ENCODE measurements around the gene OSBPL8.
"Not testable (repeated sequence)": the region's sequence is repeated elsewhere in the genome, so short reads cannot be mapped to it uniquely, and the experiment has no call there.

Gene OSBPL8

GRCh38 chr12:76420222-76420621, 139.3 kb downstream of the OSBPL8 start:
- no peak for DNase-seq (ENCODE audit: low read depth)

- no peak for DNase-seq (ENCODE audit: low read depth)
Measured at GRCh38 chr12:76417116-76417515, 142.5 kb downstream of the OSBPL8 start.

- no peak for DNase-seq (ENCODE audit: low read depth)
Measured at GRCh38 chr12:76413121-76413520, 146.4 kb downstream of the OSBPL8 start.

- DNase-seq (ENCODE audit: low read depth), result no peak
Measured at GRCh38 chr12:76410781-76411180, 148.8 kb downstream of the OSBPL8 start.

GRCh38 chr12:76410371-76410770, 149.2 kb downstream of the OSBPL8 start:
- DNase-seq (ENCODE audit: low read depth), result no peak

GRCh38 chr12:76409074-76409473, 150.5 kb downstream of the OSBPL8 start:
- DNase-seq (ENCODE audit: low read depth), result no peak

- DNase-seq (ENCODE audit: low read depth), result no peak
Measured at GRCh38 chr12:76407710-76408109, 151.9 kb downstream of the OSBPL8 start.

GRCh38 chr12:76402259-76402658, 157.3 kb downstream of the OSBPL8 start:
- no peak for DNase-seq (ENCODE audit: low read depth)

- DNase-seq (ENCODE audit: low read depth), result no peak
Measured at GRCh38 chr12:76400136-76400535, 159.4 kb downstream of the OSBPL8 start.

- DNase-seq (ENCODE audit: low read depth), result no peak
Measured at GRCh38 chr12:76399040-76399439, 160.5 kb downstream of the OSBPL8 start.

GRCh38 chr12:76398106-76398505, 161.5 kb downstream of the OSBPL8 start:
- no peak for DNase-seq (ENCODE audit: low read depth)

GRCh38 chr12:76391461-76391860, 168.1 kb downstream of the OSBPL8 start:
- no peak for DNase-seq (ENCODE audit: low read depth)

- DNase-seq (ENCODE audit: low read depth), result no peak
Measured at GRCh38 chr12:76387614-76388013, 172.0 kb downstream of the OSBPL8 start.

- no peak for DNase-seq (ENCODE audit: low read depth)
Measured at GRCh38 chr12:76384560-76384959, 175.0 kb downstream of the OSBPL8 start.

GRCh38 chr12:76383988-76384387, 175.6 kb downstream of the OSBPL8 start:
- DNase-seq (ENCODE audit: low read depth), result no peak

GRCh38 chr12:76379261-76379660, 180.3 kb downstream of the OSBPL8 start:
- no peak for DNase-seq (ENCODE audit: low read depth)

- not testable (repeated sequence) for DNase-seq (ENCODE audit: low read depth)
Measured at GRCh38 chr12:76376876-76377275, 182.7 kb downstream of the OSBPL8 start.

GRCh38 chr12:76375939-76376338, 183.6 kb downstream of the OSBPL8 start:
- no peak for DNase-seq (ENCODE audit: low read depth)

GRCh38 chr12:76375470-76375869, 184.1 kb downstream of the OSBPL8 start:
- DNase-seq (ENCODE audit: low read depth), result no peak

- no peak for DNase-seq (ENCODE audit: low read depth)
Measured at GRCh38 chr12:76374386-76375020, 185.1 kb downstream of the OSBPL8 start.

GRCh38 chr12:76368230-76368629, 191.3 kb downstream of the OSBPL8 start:
- DNase-seq (ENCODE audit: low read depth), result no peak

- DNase-seq (ENCODE audit: low read depth), result no peak
Measured at GRCh38 chr12:76366163-76366562, 193.4 kb downstream of the OSBPL8 start.

GRCh38 chr12:76364131-76364530, 195.4 kb downstream of the OSBPL8 start:
- not testable (repeated sequence) for DNase-seq (ENCODE audit: low read depth)

- DNase-seq (ENCODE audit: low read depth), result no peak
Measured at GRCh38 chr12:76360316-76360715, 199.3 kb downstream of the OSBPL8 start.

- no peak for DNase-seq (ENCODE audit: low read depth)
Measured at GRCh38 chr12:76356071-76356470, 203.5 kb downstream of the OSBPL8 start.

All from GM04503 (cell line).